Measurements from ENCODE around the gene RNASEH1.

GRCh38 chr2:3542107-3542506 is 16.0 kb downstream of the RNASEH1 start:
- TF ChIP-seq, protein P1, sequence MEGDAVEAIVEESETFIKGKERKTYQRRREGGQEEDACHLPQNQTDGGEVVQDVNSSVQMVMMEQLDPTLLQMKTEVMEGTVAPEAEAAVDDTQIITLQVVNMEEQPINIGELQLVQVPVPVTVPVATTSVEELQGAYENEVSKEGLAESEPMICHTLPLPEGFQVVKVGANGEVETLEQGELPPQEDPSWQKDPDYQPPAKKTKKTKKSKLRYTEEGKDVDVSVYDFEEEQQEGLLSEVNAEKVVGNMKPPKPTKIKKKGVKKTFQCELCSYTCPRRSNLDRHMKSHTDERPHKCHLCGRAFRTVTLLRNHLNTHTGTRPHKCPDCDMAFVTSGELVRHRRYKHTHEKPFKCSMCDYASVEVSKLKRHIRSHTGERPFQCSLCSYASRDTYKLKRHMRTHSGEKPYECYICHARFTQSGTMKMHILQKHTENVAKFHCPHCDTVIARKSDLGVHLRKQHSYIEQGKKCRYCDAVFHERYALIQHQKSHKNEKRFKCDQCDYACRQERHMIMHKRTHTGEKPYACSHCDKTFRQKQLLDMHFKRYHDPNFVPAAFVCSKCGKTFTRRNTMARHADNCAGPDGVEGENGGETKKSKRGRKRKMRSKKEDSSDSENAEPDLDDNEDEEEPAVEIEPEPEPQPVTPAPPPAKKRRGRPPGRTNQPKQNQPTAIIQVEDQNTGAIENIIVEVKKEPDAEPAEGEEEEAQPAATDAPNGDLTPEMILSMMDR (IDR thresholded peaks at IDR 0.05), result no peak
- TF ChIP-seq POLR2A (IDR thresholded peaks at IDR 0.05) (no peak), EP300 (IDR thresholded peaks at IDR 0.05) (no peak)

Data from ovary (tissue), 3 donors.